Ishikawa (cell line): ENCODE data around the gene KRTAP4-9.

Source experiments
- CEBPB ChIP-seq: IDR thresholded peaks from 2 replicates; pipeline ENCODE4 v1.6.1; 2012
- CREB1 ChIP-seq: IDR thresholded peaks from 2 replicates; pipeline ENCODE4 v1.6.1; 2012; ENCODE audit warnings: low read depth
- EGR1 ChIP-seq: IDR thresholded peaks from 2 replicates; pipeline ENCODE4 v1.6.1; 2012
- EP300 ChIP-seq: IDR thresholded peaks from 2 replicates; pipeline ENCODE4 v1.6.1; 2012; ENCODE audit warnings: borderline replicate concordance
- FOXM1 ChIP-seq: IDR thresholded peaks from 2 replicates; pipeline ENCODE4 v1.6.1; 2012; ENCODE audit warnings: low read depth, borderline replicate concordance
- MAX ChIP-seq: IDR thresholded peaks from 2 replicates; pipeline ENCODE4 v1.6.1; 2012
- NFIC ChIP-seq: IDR thresholded peaks from 2 replicates; pipeline ENCODE4 v1.6.1; 2012
- RAD21 ChIP-seq: IDR thresholded peaks from 2 replicates; pipeline ENCODE4 v1.6.1; 2012; ENCODE audit warnings: low read depth
- REST ChIP-seq: IDR thresholded peaks from 2 replicates; pipeline ENCODE4 v1.6.1; 2012; ENCODE audit warnings: low read depth, mild to moderate bottlenecking
- TAF1 ChIP-seq: IDR thresholded peaks from 2 replicates; pipeline ENCODE4 v1.6.1; 2012; ENCODE audit warnings: low read depth, mild to moderate bottlenecking
- TCF12 ChIP-seq: IDR thresholded peaks from 2 replicates; pipeline ENCODE4 v1.6.1; 2012; ENCODE audit warnings: low read depth
- TEAD4 ChIP-seq: IDR thresholded peaks from 2 replicates; pipeline ENCODE4 v1.6.1; 2012
- YY1 ChIP-seq: IDR thresholded peaks from 2 replicates; pipeline ENCODE4 v1.6.1; 2012; ENCODE audit warnings: low read depth
- ZBTB7A ChIP-seq: IDR thresholded peaks from 2 replicates; pipeline ENCODE4 v1.6.1; 2012; ENCODE audit warnings: low read depth
- TF ChIP-seq, protein P1 (sequence below): IDR thresholded peaks from 2 replicates; pipeline ENCODE4 v1.6.1; 2012

The KRTAP4-9 gene

GRCh38 chr17:41150026-41150425, 44.8 kb downstream of the KRTAP4-9 start:
- TF ChIP-seq CEBPB, result no peak
- TF ChIP-seq TCF12, result no peak
- TF ChIP-seq REST, result no peak
- no peak for TF ChIP-seq NFIC
- no peak for TF ChIP-seq RAD21
- TF ChIP-seq, protein P1, sequence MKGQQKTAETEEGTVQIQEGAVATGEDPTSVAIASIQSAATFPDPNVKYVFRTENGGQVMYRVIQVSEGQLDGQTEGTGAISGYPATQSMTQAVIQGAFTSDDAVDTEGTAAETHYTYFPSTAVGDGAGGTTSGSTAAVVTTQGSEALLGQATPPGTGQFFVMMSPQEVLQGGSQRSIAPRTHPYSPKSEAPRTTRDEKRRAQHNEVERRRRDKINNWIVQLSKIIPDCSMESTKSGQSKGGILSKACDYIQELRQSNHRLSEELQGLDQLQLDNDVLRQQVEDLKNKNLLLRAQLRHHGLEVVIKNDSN, result no peak
- no peak for TF ChIP-seq EP300
- TF ChIP-seq TEAD4, result no peak
- TF ChIP-seq FOXM1, result no peak
- no peak for TF ChIP-seq CREB1
- no peak for TF ChIP-seq EGR1
- no peak for TF ChIP-seq MAX
- no peak for TF ChIP-seq TAF1
- no peak for TF ChIP-seq ZBTB7A
- no peak for TF ChIP-seq YY1

- TF ChIP-seq TCF12 (no peak), ZBTB7A (no peak), FOXM1 (no peak), EP300 (no peak), RAD21 (no peak), YY1 (no peak), REST (no peak), TAF1 (no peak)
- TF ChIP-seq, protein P1, result no peak
These were observed 46.3 kb downstream of the KRTAP4-9 start for GRCh38 chr17:41151525-41151924.

DNA sequence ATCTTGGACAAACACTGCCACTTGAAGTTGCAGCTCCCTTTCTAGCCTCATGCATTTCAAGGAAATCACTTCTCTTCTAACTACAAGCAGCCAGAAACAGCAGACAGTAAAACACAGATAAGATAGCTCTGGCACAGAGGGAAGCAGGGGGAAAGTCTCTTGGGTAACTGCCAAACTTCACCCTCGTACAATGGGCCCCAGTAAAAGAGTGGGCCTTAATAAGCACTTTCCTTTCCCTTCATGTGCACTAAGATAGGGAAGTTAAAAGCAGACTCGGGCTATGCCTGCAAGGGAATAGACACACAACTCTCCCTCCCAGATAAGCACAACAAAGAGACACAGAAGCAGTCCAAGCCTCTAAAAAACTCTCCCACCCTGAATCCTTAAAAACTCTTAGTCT, 48.7 kb downstream of the KRTAP4-9 start:
- TF ChIP-seq TEAD4 (no peak), EP300 (no peak)
